ENCODE results near the gene WNT2. TPM values are rescaled to one million over a fixed set of nuclear protein-coding genes. Genes with fewer than 3 reads are reported as not detected.

Gene WNT2
- total and polyA plus RNA-seq, 2 of the 4 experiments (the other 2 are of a cell fraction): 1.8 to 1.9 TPM

- Histone ChIP-seq H3K79me1 (ENCODE audit: low read depth in 1 of 2, low read length in 2 of 2) (no peaks in the 10 kb centered on the region), H2AK5ac (ENCODE audit: low read depth, low read length) (no peak overlapping the region), H2BK120ac (ENCODE audit: low read depth, low read length) (peak overlapping the region; percentile 74), H3K23ac (ENCODE audit: low read depth, low read length) (peak overlapping the region; percentile 28; the same call in 1 of the 2 replicates), H4K5ac (ENCODE audit: low read depth, low read length) (peak overlapping the region; percentile 98), H3K36me3 (ENCODE audit: control insufficient read depth, insufficient read depth, low read length) (no peaks in the 10 kb centered on the region), H3K4me1 (ENCODE audit: control insufficient read depth, insufficient read depth, low read length) (peaks cover 11% of the 10 kb centered on the region), H2AK9ac (replicated peaks; ENCODE audit: low read depth, low read length, poor library complexity) (no peak overlapping the region), H4K91ac (ENCODE audit: insufficient read depth, low read depth, low read length) (peak overlapping the region; percentile 64; the same call in 1 of the 2 replicates), H3K18ac (ENCODE audit: low read depth, low read length) (peak overlapping the region; percentile 99), H2BK15ac (ENCODE audit: low read depth, low read length) (peak overlapping the region; percentile 55; the same call in 2 of the 3 replicates), H3K4me3 (ENCODE audit: insufficient read depth, low read depth, low read length) (no peak overlapping the region), H3K4me2 (ENCODE audit: low read depth, low read length) (peak overlapping the region; percentile 62; the same call in 1 of the 2 replicates), H4K8ac (ENCODE audit: low read depth in 2 of 2, low read length in 2 of 2) (peak overlapping the region; percentile 39 to 56; a peak in 3 of 4 replicates), H3K56ac (ENCODE audit: extremely low read depth, insufficient read depth, low read length) (peak overlapping the region; percentile 44; the same call in 1 of the 2 replicates), H3K9me3 (ENCODE audit: control insufficient read depth, insufficient read depth, low read length) (no peaks in the 10 kb centered on the region), H3K4ac (ENCODE audit: low read depth, low read length) (peak overlapping the region; percentile 73), H3K9ac (ENCODE audit: low read depth, low read length) (no peak overlapping the region), H3K27me3 (ENCODE audit: control insufficient read depth, insufficient read depth, low read length) (no peaks in the 10 kb centered on the region), H3K14ac (replicated peaks; ENCODE audit: low read depth, low read length) (peak overlapping the region; percentile 57), H2AFZ (replicated peaks; ENCODE audit: low read length, poor library complexity) (no peak overlapping the region), H2BK5ac (ENCODE audit: low read depth, low read length, poor library complexity, severe bottlenecking) (peak overlapping the region; percentile 28), H3K9me1 (ENCODE audit: insufficient read depth, low read length) (no peaks in the 10 kb centered on the region), H4K20me1 (ENCODE audit: insufficient read depth, low read length) (no peaks in the 10 kb centered on the region), H2BK20ac (ENCODE audit: low read depth, low read length) (peak overlapping the region; percentile 91), H3K27ac (ENCODE audit: insufficient read depth, low read length) (peak overlapping the region; percentile 57; the same call in 1 of the 2 replicates)
- WGBS, 2 experiments (ENCODE audit: extremely low coverage in 2 of 2, insufficient read length in 1 of 2): no CpG with 5 or more reads among the region's 1 CpG
- in situ Hi-C loops (cut with MboI; ENCODE audit: low sequenced_read_pairs) (no loop called here), intact Hi-C loops (cut with micrococcal nuclease) (loop anchor here (5.0 kb wide), 1 partner anchor 32 kb away; no protein-coding TSS in a partner anchor), dilution Hi-C loops (cut with HindIII; ENCODE audit: low sequenced_read_pairs, unreplicated experiment) (no loop called here)
- peak; percentile 99 for ATAC-seq (ENCODE audit: low read depth)
- DNase-seq: peak; percentile 53
- ChIA-PET POLR2A (ENCODE audit: unreplicated experiment) (no interaction called here), CTCF (no interaction called here)
- BruUV-seq (replicated peaks): no TSS peak
- TF ChIP-seq USF2 (IDR thresholded peaks at IDR 0.05; ENCODE audit: low read depth, low read length): no peak
- no peak for TF ChIP-seq MXI1 (IDR thresholded peaks at IDR 0.05; ENCODE audit: borderline replicate concordance, low read depth, low read length)
- no peak for TF ChIP-seq NFE2L2 (IDR thresholded peaks at IDR 0.05; ENCODE audit: low read depth, low read length)
- no peak for TF ChIP-seq CHD1 (IDR thresholded peaks at IDR 0.05; ENCODE audit: low read depth, low read length)
- no peak for TF ChIP-seq RCOR1 (IDR thresholded peaks at IDR 0.05; ENCODE audit: insufficient replicate concordance, low read length)
- TF ChIP-seq RAD21 (IDR thresholded peaks at IDR 0.05; ENCODE audit: low read length): no peak
- no peak for TF ChIP-seq MAFK (IDR thresholded peaks at IDR 0.05; ENCODE audit: low read depth, low read length)
- TF ChIP-seq BHLHE40 (IDR thresholded peaks at IDR 0.05; ENCODE audit: low read depth, low read length): no peak
- no peak for TF ChIP-seq RFX5 (IDR thresholded peaks at IDR 0.05; ENCODE audit: low read depth, low read length)
- no peak for TF ChIP-seq FOS (IDR thresholded peaks at IDR 0.05; ENCODE audit: low read depth, low read length)
- no peak for TF ChIP-seq CEBPB (IDR thresholded peaks at IDR 0.05; ENCODE audit: low read depth, low read length)
- TF ChIP-seq SMC3 (IDR thresholded peaks at IDR 0.05; ENCODE audit: low read depth, low read length): no peak
Measured at GRCh38 chr7:117259615-117260014, 63.2 kb downstream of the WNT2 start.
